Dedifferentiated amniotic fluid mesenchymal stem cell (primary cell): ENCODE data around the gene LCE5A.
"Not testable (repeated sequence)": the region's sequence is repeated elsewhere in the genome, so short reads cannot be mapped to it uniquely, and the experiment has no call there.

Source experiments
- DNase-seq: peaks from one replicate; pipeline ENCODE4 v3.0.0-alpha.2; 2016; ENCODE audit errors: extremely low spot score

LCE5A gene

GRCh38 chr1:152516082-152516481 is 5.5 kb downstream of the LCE5A start:
- no peak for DNase-seq

GRCh38 chr1:152517237-152517811 is 6.7 kb downstream of the LCE5A start:
- DNase-seq, result no peak

GRCh38 chr1:152519851-152520250 is 9.2 kb downstream of the LCE5A start:
- no peak for DNase-seq

GRCh38 chr1:152520561-152521090 is 10.0 kb downstream of the LCE5A start:
- DNase-seq, result no peak

- DNase-seq, result no peak
These were observed 14.6 kb downstream of the LCE5A start for GRCh38 chr1:152525080-152525641.

GRCh38 chr1:152533327-152533938 is 22.8 kb downstream of the LCE5A start:
- no peak for DNase-seq

GRCh38 chr1:152535774-152536173 is 25.2 kb downstream of the LCE5A start:
- no peak for DNase-seq

- no peak for DNase-seq
These were observed 26.9 kb downstream of the LCE5A start for GRCh38 chr1:152537496-152537895.

GRCh38 chr1:152539901-152540300 is 29.3 kb downstream of the LCE5A start:
- no peak for DNase-seq

- DNase-seq, result no peak
These were observed 33.2 kb downstream of the LCE5A start for GRCh38 chr1:152543820-152544219.

- DNase-seq, result no peak
These were observed 36.1 kb downstream of the LCE5A start for GRCh38 chr1:152546704-152547103.

- DNase-seq, result not testable (repeated sequence)
These were observed 37.8 kb downstream of the LCE5A start for GRCh38 chr1:152548358-152548757.
